Pons (tissue), 1 donor: ENCODE data around the gene CCL22.
A peak's percentile ranks its signal among the peaks of the same experiment; 100 is the strongest.
"Not testable (repeated sequence)": the region's sequence is repeated elsewhere in the genome, so short reads cannot be mapped to it uniquely, and the experiment has no call there.

ENCODE experiments used
- DNase-seq: peaks from one replicate; pipeline ENCODE4 v3.0.0-alpha.2; 2016; ENCODE audit warnings: low spot score

CCL22 gene

DNA sequence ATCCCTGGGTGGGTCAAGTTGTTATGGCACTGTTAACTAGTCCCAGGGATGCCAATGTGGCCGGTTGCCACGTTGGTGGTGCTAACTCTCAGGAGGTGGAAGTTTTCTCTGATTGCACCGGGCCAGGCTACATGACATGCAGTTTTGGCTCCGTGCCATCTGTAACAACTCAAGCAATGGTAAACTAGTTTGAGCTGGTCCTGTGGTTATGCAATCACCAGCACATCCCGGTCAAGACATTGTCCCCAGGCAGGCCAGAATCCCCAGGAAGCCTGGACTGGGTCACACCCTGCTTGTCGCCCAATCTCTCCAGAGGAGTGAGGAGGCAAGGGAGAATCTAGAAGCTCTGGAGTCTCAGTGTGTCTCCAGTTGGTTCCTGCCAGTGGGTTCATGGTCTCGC is 35.9 kb downstream of the CCL22 start:
- no peak for DNase-seq

DNA sequence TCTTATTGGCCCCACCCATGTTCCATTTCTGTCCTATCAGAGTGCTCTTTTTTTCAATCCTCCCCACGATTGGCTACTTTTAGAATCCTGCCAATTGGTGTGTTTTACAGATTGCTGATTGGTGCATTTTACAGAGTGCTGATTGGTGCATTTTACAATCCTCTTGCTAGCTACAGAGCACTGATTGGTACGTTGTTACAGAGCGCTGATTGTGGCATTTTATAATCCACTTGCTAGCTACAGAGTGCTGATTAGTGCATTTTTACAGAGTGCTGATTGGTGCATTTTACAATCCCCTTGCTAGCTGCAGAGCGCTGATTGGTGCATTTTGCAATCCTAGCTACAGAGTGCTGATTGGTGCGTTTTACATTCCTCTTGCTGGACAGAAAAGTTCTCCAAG is 36.4 kb downstream of the CCL22 start:
- no peak for DNase-seq

DNA sequence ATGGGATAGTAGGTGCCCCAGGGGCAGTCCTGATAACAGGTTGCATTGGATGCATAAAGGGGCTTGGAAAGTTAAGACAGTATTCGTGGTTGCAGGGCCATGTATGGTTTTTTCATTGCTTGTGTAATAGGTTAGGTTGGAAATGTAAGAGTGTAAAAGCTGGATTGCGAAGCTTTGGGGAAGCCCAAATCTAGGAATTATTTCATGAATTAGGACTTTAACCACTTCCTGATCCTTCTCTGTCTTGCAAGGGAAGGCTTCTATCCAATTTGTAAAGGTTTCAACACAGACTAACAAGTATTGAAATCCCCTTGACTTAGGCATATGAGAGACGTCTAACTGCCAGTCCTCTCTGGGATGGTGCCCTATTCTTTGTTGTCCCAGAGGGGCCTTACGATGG is 38.2 kb downstream of the CCL22 start:
- no peak for DNase-seq

DNA sequence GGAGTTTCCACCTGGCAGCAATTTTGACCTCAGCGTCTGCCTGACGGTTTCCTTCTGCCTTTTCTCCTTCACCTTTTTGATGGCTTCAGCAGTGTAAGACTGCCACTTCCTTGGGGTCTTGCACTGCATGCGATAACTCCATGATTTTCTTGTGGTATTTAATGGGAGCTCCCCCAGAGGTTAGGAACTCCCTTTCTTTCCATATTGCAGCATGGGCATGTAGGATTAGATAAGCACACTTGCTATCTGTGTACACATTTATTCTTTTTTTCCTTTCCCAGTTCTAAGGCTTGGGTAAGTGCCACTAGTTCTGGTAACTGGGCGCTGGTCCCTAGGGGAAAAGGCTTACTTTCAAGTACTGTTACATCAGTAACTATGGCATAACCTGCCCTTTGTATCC is 38.9 kb downstream of the CCL22 start:
- not testable (repeated sequence) for DNase-seq

DNA sequence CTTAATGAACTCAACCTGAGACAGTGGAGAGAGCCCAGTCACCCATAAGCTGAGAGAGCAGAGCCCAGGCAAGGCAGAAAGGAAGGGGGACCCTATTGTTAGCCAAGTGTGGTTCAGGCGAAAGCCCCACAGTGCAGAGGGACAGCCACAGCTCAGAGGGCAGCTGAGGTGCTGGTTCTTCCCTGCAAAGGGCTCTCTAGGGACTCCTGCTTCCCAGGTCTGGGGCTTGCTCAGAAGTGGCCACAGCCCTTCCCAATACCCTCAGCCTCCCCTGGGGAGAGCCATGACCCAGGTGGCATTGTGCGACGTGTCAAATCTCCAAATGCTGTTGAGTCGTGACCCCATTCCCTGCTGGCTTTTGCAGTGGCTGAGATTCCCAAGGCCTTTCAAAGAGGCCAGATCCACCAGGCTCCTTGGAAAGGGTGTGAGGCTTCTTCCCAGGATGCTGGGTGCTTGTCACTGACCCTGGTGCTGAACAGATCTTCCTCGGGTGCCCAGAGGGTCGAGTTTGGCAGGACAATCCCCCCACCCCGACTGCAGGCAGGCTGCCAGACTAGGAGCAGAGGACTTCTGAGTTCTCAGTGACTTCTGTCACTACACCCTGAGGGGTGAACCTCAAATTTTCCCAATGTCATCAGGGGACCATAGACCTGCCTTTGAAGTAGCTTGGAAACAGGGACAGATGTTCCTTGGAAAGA is 43.5 kb downstream of the CCL22 start:
- no peak for DNase-seq

DNA sequence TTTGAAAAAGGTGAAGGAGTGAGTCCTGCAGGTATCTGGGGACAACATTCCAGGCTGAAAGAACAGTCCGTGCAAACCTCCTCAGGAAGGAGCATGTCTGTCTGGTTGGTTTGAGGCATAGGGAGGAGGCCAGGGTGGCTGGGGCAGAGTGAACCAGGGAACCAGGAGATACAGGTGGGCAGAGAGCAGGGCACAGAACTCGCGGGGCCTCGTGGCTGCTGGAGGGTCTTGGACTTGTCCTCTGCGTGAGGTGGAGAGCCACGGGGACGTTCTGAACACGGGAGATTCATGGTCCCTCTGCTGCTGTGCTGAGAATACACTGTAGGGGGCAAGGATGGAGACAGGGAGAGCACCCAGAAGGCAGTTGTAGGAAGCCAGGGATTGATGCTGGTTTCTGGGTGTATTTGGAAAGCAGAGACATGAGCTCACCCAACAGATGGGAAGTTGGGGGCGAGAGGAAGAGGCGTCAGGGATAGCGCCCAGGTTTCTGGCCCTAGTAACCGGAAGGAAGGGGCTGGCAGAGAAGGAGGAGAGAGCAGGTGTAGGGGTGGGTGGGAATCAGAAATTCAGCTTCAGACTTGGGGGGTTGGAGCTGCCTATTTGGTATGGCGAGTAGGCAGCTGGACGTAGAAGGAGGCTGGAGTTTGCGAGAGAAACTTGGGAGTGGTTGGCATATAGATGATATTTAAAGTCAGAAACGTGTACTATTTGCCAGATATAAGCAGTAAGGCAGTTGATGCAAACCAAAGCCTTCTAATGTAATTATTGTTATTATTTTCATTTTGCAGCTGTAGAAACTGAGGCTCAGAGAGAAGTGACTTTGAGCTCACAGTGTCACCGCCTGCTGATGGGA is 45.6 kb downstream of the CCL22 start, which contains the start of gene CCL17:
Gene CCL17 (plus strand): TSS at position 803 of the 853 bp plus-strand sequence. CDS start 9,166 bp downstream, outside the sequence.
- DNase-seq, result no peak

DNA sequence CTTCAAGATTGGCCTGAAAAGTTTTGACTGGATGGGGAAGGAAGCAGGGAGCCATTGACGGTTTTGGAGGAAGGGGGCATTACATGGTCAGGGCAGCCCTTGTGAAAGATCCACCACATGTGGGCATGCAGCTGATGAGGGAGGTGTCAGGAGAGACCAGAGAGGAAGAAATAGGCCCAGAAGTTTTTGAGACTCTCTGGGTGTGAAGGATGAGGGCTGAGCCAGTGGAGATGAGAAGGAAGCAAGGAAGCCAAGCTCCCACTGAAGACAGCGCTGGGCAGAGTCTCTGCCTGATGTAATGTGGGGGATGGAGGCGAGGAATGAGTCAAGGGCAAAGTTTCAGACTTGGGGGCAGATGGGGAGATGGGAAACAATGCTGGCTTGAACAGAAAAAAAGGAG is 46.5 kb downstream of the CCL22 start:
- DNase-seq, result no peak

DNA sequence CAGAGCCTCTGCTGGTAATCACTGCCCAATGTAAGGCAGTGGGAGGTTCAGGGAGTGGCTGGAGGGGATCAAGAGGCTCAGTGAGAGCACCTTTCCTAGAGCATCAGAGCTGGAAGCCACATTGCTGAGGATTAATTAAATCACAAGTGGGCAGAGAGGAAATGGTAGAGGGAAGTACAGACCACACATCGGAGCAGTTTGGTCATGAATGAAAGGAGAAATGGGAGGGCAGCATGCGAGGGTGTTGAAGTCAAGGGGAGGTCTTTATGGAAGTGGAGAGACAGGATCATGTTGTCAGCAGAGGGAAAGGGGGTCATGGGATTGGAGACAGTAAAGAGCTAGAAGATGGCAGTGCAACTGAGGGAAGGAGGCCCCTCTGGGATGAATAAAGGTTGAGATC is 48.3 kb downstream of the CCL22 start:
- peak; percentile 29 for DNase-seq

DNA sequence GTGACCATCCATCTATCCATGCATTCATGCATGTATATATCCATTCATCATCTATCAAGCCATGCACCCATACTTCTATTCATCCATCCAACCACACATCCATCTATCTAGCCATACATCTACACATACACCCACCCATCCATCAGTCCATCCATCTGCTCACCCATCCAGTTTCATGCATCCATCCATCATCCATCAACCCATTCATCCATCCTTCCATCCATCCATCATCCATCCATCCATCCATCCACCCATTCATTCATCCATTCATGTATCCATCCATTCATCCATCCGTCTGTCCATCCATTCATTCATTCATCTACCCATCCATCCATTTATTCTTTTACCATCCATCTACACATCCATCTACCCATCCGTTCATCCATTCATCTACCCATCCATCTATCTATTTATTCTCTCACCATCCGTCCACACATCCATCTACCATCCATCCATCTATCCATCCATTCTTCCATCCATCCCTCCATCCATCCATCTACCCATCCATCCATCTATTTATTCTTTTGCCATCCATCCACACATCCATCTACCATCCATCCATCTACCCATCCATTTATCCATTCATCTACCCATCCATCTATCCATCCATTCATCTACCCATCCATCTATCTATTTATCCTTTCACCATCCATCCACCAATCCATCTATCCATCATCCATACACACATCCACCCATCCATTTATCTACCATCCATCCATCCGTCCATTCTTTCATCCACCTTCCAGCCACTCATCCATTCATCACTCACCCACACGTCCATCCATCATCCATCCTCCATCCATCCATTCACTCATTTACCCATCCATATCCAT is 49.2 kb downstream of the CCL22 start:
- no peak for DNase-seq

DNA sequence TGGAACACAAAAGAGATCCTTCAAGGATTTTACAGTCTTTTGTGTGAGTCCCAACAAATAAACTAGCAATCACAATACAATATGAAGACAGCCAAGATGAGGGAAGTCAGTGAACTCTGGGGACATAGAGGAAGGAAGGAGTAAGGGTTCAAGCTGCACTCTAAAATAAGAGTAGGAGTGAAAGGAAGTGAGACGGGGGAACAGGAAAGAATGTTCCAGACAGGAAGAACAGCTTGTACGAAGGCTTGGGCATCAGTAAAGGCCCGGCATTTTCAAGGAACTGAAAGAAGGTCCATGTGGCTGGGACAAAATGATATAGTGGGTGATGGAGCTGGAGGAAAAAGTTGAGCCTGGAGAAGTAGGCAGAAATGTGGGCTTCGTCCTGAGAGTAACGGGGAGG is 50.5 kb downstream of the CCL22 start:
- peak; percentile 63 for DNase-seq

DNA sequence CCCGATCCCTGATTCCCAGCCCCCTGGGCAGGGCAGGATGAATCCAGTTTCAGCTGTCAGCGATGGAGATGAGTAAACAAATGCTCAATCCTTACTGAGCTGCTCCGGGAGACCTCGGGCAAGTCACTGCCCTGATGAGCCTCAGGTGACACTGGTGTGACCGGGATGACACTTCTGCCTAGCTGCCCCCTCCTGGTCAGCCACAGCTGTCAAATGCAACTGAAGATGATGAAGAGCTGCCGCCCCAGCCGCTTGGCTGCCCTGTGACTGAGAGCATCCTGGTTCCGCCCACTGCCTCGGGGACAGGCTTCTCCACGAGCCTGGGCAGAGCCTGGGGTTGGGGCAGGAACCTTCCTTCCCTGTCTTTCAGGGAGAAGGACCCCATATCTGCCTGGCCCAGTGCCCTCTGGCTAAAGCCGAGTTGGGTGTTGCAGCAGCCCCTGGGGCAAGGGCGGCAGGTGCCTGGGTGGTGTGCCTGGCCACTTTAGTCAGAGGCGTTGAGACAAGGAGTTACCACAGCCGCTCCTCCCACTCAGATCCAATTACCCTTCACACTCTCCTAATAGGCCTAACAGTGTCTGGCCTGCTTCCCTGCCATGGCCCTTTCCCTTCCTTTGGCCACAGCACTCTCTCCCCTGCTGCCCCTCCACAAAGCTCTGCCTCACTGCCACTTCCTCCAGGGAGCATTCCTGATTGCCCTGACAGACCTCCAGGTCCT is 51.4 kb downstream of the CCL22 start:
- DNase-seq, result no peak

DNA sequence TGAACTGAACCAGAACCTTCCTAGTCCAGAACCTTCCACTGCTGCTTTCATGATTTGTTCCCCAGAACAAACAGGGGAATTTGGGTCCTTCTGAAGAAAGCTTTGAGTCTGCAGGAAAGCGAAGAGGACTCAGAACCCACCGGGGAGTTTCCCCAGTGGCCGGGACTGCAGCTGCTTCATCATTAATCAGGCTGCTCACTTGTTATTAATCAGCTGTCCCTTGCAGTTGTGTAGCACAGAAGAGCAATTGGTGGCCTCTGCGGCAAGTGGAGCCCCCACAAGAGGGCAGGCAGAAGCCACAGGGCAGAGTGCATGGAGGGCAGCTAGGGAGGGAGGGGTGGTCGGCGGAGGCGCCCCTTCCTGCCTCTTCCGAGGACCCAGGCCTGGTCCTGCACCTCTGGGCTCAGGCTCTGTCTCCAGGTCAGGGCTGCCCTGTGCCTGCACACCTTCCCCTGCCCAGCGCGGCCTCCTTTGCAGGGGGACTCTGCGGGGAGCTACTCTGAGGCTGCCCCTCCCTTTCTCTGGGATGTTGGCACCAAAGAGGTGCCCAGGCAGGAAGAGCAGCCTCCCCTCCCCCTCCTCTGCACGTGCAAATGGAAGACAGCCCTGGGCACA is 52.9 kb downstream of the CCL22 start:
- no peak for DNase-seq

DNA sequence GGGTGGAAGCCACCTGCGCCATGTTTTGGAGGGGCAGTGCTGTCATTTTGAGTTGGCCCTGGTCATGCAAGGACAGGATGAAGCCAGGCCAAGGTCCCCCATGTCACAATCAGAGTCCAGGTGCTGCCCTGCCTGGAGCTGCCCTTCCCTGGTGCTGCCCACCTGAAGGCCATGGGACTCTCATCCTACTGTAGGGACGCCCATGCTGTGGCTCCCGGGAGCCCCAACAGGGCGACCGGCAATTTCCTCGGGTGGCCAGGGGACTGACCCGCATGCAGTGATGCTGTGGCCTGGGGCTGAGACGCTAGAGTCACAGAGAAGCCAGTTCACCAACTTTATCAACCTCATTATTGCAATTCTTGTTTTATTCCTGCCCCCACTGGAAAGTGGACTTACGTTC is 54.0 kb downstream of the CCL22 start:
- no peak for DNase-seq

DNA sequence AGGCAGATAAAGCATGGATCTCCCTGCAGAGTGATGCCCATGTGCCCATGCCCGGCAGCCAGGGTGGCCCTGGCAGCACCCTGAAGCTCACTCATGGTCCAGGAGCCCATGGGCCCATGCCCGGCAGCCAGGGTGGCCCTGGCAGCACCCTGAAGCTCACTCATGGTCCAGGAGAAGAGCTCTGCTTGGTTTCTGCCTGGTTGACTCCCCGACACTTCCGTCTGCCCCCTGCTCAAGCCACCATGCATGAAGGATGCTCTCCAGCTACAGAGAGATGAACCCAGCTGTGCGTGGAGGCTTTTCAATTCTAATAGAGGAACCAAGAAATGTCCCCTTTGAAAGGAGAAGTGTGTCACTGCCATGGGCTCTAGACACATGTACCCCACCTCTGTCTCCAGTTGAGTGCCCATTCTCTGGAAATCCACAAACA is 54.7 kb downstream of the CCL22 start:
- DNase-seq, result no peak

DNA sequence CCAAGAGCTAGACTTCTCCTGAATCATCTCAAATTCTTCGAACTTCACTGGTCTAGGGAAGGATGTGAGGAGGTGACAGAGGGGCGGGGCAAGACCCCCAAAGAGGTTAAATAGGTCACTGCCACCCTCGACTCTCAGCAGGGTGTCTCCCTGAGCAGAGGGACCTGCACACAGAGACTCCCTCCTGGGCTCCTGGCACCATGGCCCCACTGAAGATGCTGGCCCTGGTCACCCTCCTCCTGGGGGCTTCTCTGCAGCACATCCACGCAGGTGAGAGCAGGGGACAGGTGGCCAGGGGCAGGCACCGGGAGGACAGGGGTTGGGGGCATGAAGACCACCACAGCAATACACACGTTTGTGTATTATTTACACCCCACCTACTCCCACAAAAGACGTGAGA is 55.1 kb downstream of the CCL22 start:
- DNase-seq, result no peak
